SK-N-SH treated with all-trans-retinoic acid at 6 μM for 48 hours (cell line): Measurements from ENCODE around the gene GRK6.

Experiments
- ATAC-seq: fragments of 200-7000 bp; cut with Tn5 transposase; 3 replicates; pipeline ENCODE4 v1.9.1; 2020; ENCODE audit warnings: mild to moderate bottlenecking, moderate library complexity
- ARNTL ChIP-seq: fragments of 450-650 bp; formaldehyde crosslinking; IDR thresholded peaks from 2 replicates; pipeline ENCODE4 v1.5.0; 2020; ENCODE audit warnings: low read depth, mild to moderate bottlenecking, moderate library complexity, borderline replicate concordance
- BACH2 ChIP-seq: fragments of 250-450 bp; sonication (Bioruptor Pico); IDR thresholded peaks from 2 replicates; pipeline ENCODE4 v1.9.0; 2021; ENCODE audit warnings: mild to moderate bottlenecking, borderline replicate concordance
- CSDC2 ChIP-seq: fragments of 250-450 bp; sonication (Bioruptor Pico); IDR thresholded peaks from 2 replicates; pipeline ENCODE4 v1.5.0; 2020; ENCODE audit warnings: mild to moderate bottlenecking, moderate library complexity
- ESRRG ChIP-seq: fragments of 250-450 bp; sonication (Bioruptor Pico); IDR thresholded peaks from 2 replicates; pipeline ENCODE4 v1.6.1; 2021; ENCODE audit warnings: mild to moderate bottlenecking
- GLIS3 ChIP-seq: fragments of 250-450 bp; sonication (Bioruptor Pico); IDR thresholded peaks from 2 replicates; pipeline ENCODE4 v1.5.0; 2020; ENCODE audit warnings: mild to moderate bottlenecking, moderate library complexity
- ISL1 ChIP-seq: fragments of 250-450 bp; sonication (Bioruptor Pico); IDR thresholded peaks from 2 replicates; pipeline ENCODE4 v2.1.2; 2022; ENCODE audit warnings: mild to moderate bottlenecking, moderate library complexity
- OSR1 ChIP-seq: fragments of 250-450 bp; sonication (Bioruptor Pico); IDR thresholded peaks from 2 replicates; pipeline ENCODE4 v1.8.0; 2022; ENCODE audit warnings: moderate library complexity, mild to moderate bottlenecking, inconsistent platforms
- PPARA ChIP-seq: fragments of 250-450 bp; sonication (Bioruptor Pico); IDR thresholded peaks from 2 replicates; pipeline ENCODE4 v1.5.0; 2020; ENCODE audit warnings: mild to moderate bottlenecking, borderline replicate concordance
- RARB ChIP-seq: fragments of 250-450 bp; sonication (Bioruptor Pico); IDR thresholded peaks from 2 replicates; pipeline ENCODE4 v1.8.0; 2021; ENCODE audit warnings: mild to moderate bottlenecking, moderate library complexity
- SNAI2 ChIP-seq: fragments of 250-450 bp; sonication (Bioruptor Pico); IDR thresholded peaks from 2 replicates; pipeline ENCODE4 v1.5.0; 2020; ENCODE audit warnings: mild to moderate bottlenecking, moderate library complexity
- TCF4 ChIP-seq: fragments of 250-450 bp; sonication (Bioruptor Pico); IDR thresholded peaks from 2 replicates; pipeline ENCODE4 v1.8.0; 2021; ENCODE audit warnings: mild to moderate bottlenecking, moderate library complexity, borderline replicate concordance
- TOX ChIP-seq: fragments of 250-450 bp; sonication (Bioruptor Pico); IDR thresholded peaks from 2 replicates; pipeline ENCODE4 v1.8.0; 2021; ENCODE audit warnings: mild to moderate bottlenecking, moderate library complexity, borderline replicate concordance
- ZC3H10 ChIP-seq: fragments of 250-450 bp; sonication (Bioruptor Pico); IDR thresholded peaks from 2 replicates; pipeline ENCODE4 v1.5.1; 2021; ENCODE audit warnings: mild to moderate bottlenecking, moderate library complexity
- ZFP3 ChIP-seq: fragments of 250-450 bp; sonication (Bioruptor Pico); IDR thresholded peaks from 2 replicates; pipeline ENCODE4 v1.5.0; 2020; ENCODE audit warnings: mild to moderate bottlenecking, moderate library complexity
- ZFP30 ChIP-seq: fragments of 450-650 bp; formaldehyde crosslinking; IDR thresholded peaks from 2 replicates; pipeline ENCODE4 v1.5.0; 2022; ENCODE audit warnings: mild to moderate bottlenecking, moderate library complexity
- ZNF565 ChIP-seq: fragments of 450-650 bp; formaldehyde crosslinking; conservative IDR thresholded peaks from 2 replicates; pipeline ENCODE4 v1.5.0; 2020; ENCODE audit warnings: low read depth, mild to moderate bottlenecking, moderate library complexity
- ZNF70 ChIP-seq: fragments of 450-650 bp; formaldehyde crosslinking; IDR thresholded peaks from 2 replicates; pipeline ENCODE4 v1.5.0; 2020; ENCODE audit warnings: mild to moderate bottlenecking, moderate library complexity
- ZNF8 ChIP-seq: fragments of 450-650 bp; formaldehyde crosslinking; IDR thresholded peaks from 2 replicates; pipeline ENCODE4 v1.5.0; 2020; ENCODE audit warnings: mild to moderate bottlenecking, moderate library complexity
- TF ChIP-seq, protein P1 (sequence below): fragments of 250-450 bp; sonication (Bioruptor Pico); IDR thresholded peaks from 2 replicates; pipeline ENCODE4 v1.5.1; 2020; ENCODE audit warnings: low read depth, mild to moderate bottlenecking, moderate library complexity
- TF ChIP-seq, protein P2 (sequence below): fragments of 250-450 bp; sonication (Bioruptor Pico); IDR thresholded peaks from 2 replicates; pipeline ENCODE4 v1.8.0; 2021; ENCODE audit warnings: low read depth, mild to moderate bottlenecking, moderate library complexity, borderline replicate concordance
- TF ChIP-seq, protein P3 (sequence below): fragments of 250-450 bp; sonication (Bioruptor Pico); IDR thresholded peaks from 2 replicates; pipeline ENCODE4 v1.5.0; 2020; ENCODE audit warnings: mild to moderate bottlenecking, moderate library complexity
- TF ChIP-seq, protein P4 (sequence below): fragments of 250-450 bp; sonication (Bioruptor Pico); IDR thresholded peaks from 2 replicates; pipeline ENCODE4 v1.8.0; 2020; ENCODE audit warnings: mild to moderate bottlenecking, moderate library complexity, borderline replicate concordance
- TF ChIP-seq, protein P5 (sequence below): fragments of 250-450 bp; sonication (Bioruptor Pico); IDR thresholded peaks from 2 replicates; pipeline ENCODE4 v1.5.1; 2021; ENCODE audit warnings: mild to moderate bottlenecking, moderate library complexity

The GRK6 gene

DNA sequence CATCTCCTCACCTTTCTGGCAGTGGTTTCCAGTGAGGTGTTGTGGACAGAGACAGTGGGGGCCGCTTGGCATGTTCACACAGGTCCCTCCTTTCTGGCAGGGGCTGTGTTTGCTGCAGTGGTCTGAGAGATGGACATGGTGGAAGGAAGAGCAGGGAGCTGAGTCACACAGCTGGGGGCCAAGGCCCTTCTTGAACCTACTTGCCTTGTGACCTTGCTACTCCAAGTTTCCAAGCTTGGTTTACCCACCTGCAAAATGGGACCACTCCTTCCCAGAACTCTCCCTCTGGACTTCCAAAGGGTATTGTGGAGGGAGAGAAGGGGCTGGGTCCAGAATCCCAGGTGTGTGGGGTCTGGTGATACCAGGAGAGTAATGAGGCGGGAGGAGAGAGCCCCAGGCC is 21.2 kb upstream of the GRK6 start:
- no peak for ATAC-seq
- TF ChIP-seq ZC3H10 (CRISPR knock-in tag) (no peak), SNAI2 (CRISPR knock-in tag) (no peak), ZFP3 (CRISPR knock-in tag) (no peak), PPARA (CRISPR knock-in tag) (no peak), CSDC2 (CRISPR knock-in tag) (no peak), ZNF565 (CRISPR knock-in tag) (no peak), GLIS3 (CRISPR knock-in tag) (no peak), TCF4 (no peak), BACH2 (CRISPR knock-in tag) (no peak), TOX (CRISPR knock-in tag) (no peak)

DNA sequence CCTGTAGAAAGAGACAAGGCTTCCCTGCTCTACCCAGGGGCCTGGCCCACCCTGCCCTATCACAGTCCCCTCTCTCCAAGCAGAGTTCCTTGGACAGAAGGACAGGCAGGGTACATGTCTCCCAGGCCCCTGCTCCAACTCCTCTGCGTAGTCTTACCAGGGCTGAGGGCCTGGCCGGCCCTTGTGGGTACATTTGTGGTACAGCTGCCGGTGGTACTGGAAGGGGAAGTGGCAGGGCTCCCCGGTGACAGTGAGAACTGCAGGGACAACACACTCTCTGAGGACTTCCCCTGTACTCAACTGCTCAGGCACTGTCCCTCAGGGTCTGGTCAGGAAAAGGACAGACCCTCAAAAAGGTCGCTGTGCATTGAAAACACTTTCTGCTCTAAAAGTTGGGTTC is 20.7 kb upstream of the GRK6 start:
- ATAC-seq: no peak
- TF ChIP-seq ZNF8 (CRISPR knock-in tag) (no peak), ZNF565 (CRISPR knock-in tag) (no peak), ZFP3 (CRISPR knock-in tag) (no peak), TCF4 (no peak), ISL1 (no peak), ARNTL (no peak), RARB (CRISPR knock-in tag) (no peak), PPARA (CRISPR knock-in tag) (no peak), OSR1 (CRISPR knock-in tag) (no peak), CSDC2 (CRISPR knock-in tag) (no peak), ESRRG (CRISPR knock-in tag) (no peak)
- TF ChIP-seq, protein P1, sequence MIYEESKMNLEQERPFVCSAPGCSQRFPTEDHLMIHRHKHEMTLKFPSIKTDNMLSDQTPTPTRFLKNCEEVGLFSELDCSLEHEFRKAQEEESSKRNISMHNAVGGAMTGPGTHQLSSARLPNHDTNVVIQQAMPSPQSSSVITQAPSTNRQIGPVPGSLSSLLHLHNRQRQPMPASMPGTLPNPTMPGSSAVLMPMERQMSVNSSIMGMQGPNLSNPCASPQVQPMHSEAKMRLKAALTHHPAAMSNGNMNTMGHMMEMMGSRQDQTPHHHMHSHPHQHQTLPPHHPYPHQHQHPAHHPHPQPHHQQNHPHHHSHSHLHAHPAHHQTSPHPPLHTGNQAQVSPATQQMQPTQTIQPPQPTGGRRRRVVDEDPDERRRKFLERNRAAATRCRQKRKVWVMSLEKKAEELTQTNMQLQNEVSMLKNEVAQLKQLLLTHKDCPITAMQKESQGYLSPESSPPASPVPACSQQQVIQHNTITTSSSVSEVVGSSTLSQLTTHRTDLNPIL: no peak
- TF ChIP-seq, protein P2, sequence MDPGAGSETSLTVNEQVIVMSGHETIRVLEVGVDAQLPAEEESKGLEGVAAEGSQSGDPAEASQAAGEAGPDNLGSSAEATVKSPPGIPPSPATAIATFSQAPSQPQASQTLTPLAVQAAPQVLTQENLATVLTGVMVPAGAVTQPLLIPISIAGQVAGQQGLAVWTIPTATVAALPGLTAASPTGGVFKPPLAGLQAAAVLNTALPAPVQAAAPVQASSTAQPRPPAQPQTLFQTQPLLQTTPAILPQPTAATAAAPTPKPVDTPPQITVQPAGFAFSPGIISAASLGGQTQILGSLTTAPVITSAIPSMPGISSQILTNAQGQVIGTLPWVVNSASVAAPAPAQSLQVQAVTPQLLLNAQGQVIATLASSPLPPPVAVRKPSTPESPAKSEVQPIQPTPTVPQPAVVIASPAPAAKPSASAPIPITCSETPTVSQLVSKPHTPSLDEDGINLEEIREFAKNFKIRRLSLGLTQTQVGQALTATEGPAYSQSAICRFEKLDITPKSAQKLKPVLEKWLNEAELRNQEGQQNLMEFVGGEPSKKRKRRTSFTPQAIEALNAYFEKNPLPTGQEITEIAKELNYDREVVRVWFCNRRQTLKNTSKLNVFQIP (CRISPR knock-in tag): no peak
- TF ChIP-seq, protein P3, sequence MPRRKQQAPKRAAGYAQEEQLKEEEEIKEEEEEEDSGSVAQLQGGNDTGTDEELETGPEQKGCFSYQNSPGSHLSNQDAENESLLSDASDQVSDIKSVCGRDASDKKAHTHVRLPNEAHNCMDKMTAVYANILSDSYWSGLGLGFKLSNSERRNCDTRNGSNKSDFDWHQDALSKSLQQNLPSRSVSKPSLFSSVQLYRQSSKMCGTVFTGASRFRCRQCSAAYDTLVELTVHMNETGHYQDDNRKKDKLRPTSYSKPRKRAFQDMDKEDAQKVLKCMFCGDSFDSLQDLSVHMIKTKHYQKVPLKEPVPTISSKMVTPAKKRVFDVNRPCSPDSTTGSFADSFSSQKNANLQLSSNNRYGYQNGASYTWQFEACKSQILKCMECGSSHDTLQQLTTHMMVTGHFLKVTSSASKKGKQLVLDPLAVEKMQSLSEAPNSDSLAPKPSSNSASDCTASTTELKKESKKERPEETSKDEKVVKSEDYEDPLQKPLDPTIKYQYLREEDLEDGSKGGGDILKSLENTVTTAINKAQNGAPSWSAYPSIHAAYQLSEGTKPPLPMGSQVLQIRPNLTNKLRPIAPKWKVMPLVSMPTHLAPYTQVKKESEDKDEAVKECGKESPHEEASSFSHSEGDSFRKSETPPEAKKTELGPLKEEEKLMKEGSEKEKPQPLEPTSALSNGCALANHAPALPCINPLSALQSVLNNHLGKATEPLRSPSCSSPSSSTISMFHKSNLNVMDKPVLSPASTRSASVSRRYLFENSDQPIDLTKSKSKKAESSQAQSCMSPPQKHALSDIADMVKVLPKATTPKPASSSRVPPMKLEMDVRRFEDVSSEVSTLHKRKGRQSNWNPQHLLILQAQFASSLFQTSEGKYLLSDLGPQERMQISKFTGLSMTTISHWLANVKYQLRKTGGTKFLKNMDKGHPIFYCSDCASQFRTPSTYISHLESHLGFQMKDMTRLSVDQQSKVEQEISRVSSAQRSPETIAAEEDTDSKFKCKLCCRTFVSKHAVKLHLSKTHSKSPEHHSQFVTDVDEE: no peak
- TF ChIP-seq, protein P4, sequence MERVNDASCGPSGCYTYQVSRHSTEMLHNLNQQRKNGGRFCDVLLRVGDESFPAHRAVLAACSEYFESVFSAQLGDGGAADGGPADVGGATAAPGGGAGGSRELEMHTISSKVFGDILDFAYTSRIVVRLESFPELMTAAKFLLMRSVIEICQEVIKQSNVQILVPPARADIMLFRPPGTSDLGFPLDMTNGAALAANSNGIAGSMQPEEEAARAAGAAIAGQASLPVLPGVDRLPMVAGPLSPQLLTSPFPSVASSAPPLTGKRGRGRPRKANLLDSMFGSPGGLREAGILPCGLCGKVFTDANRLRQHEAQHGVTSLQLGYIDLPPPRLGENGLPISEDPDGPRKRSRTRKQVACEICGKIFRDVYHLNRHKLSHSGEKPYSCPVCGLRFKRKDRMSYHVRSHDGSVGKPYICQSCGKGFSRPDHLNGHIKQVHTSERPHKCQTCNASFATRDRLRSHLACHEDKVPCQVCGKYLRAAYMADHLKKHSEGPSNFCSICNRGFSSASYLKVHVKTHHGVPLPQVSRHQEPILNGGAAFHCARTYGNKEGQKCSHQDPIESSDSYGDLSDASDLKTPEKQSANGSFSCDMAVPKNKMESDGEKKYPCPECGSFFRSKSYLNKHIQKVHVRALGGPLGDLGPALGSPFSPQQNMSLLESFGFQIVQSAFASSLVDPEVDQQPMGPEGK (CRISPR knock-in tag): no peak
- TF ChIP-seq, protein P5, sequence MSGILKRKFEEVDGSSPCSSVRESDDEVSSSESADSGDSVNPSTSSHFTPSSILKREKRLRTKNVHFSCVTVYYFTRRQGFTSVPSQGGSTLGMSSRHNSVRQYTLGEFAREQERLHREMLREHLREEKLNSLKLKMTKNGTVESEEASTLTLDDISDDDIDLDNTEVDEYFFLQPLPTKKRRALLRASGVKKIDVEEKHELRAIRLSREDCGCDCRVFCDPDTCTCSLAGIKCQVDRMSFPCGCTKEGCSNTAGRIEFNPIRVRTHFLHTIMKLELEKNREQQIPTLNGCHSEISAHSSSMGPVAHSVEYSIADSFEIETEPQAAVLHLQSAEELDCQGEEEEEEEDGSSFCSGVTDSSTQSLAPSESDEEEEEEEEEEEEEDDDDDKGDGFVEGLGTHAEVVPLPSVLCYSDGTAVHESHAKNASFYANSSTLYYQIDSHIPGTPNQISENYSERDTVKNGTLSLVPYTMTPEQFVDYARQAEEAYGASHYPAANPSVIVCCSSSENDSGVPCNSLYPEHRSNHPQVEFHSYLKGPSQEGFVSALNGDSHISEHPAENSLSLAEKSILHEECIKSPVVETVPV (CRISPR knock-in tag): no peak

DNA sequence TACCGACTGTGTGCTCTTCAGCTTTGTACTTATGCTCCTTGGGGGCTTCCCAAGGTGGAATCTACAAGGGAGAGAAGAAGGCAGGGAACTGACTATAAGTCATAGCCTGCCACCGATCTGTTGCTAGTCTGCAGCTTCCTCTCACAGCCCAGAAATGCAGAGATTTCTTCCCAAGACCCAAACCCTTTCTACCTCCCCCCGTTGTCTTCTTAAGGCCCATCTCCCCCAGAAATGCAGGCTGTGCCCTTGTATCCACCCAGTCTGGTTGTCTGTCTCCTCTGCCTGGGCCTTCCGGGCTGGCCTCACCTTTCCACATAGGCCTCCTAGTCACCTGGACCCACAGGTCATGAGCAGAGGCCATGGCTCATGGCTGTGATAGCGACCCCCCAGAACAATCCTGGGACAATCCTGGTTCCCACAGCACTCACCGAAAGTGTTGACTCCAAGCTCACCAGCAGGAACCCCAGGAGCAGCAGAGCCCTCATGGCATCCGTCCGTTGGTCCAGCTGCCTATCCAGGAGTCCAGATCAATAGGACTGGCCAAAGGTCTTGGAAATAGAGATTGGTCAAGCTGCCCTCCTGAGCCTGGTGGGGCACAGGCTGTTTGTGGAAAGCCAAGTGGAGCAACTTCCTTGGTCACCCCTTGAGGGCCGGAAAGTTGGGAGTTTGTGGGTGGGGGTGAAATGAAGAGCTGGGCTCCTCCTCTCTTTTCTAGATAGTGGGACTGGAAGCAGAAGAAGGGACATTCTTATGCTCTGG is 17.3 kb upstream of the GRK6 start, which contains the start of gene F12:
TSS of gene F12 (minus strand) at position 522 of the 759 bp plus-strand sequence. CDS start at position 485, 37 bp downstream.
- TF ChIP-seq, protein P4 (CRISPR knock-in tag): no peak
- TF ChIP-seq ZFP30 (no peak), ZNF8 (CRISPR knock-in tag) (no peak), ARNTL (no peak), ZNF70 (CRISPR knock-in tag) (no peak), PPARA (CRISPR knock-in tag) (no peak), ESRRG (CRISPR knock-in tag) (no peak), CSDC2 (CRISPR knock-in tag) (no peak), TOX (CRISPR knock-in tag) (no peak), OSR1 (CRISPR knock-in tag) (no peak), ZFP3 (CRISPR knock-in tag) (no peak)
- TF ChIP-seq, all 23 proteins: peak for 0
- no peak for ATAC-seq
